Mesothelial cell of epicardium (in vitro differentiated cells): ENCODE data around the gene CBLB. TPM values are rescaled to one million over a fixed set of nuclear protein-coding genes. Genes with fewer than 3 reads are reported as not detected.

Source experiments
- DNase-seq, 2 experiments: peaks; one replicate each; pipeline ENCODE4 v3.0.0; 2021; ENCODE audit warnings: low spot score in 2 of 2; ENCODE audit not compliant: unreplicated experiment in 2 of 2
- H3K27ac Mint-ChIP-seq: 2 replicates; pipeline ENCODE4 v1.8.0; 2021; ENCODE audit warnings: mixed read lengths
- H3K27me3 Mint-ChIP-seq: 2 replicates; pipeline ENCODE4 v1.8.0; 2021; ENCODE audit warnings: low read depth, mixed read lengths
- H3K36me3 Mint-ChIP-seq: 2 replicates; pipeline ENCODE4 v1.8.0; 2021; ENCODE audit warnings: mixed read lengths
- H3K4me1 Mint-ChIP-seq: 2 replicates; pipeline ENCODE4 v1.8.0; 2021; ENCODE audit warnings: mixed read lengths
- H3K4me3 Mint-ChIP-seq: 2 replicates; pipeline ENCODE4 v1.8.0; 2021; ENCODE audit warnings: mild to moderate bottlenecking, moderate library complexity, mixed read lengths
- H3K9me3 Mint-ChIP-seq: 2 replicates; pipeline ENCODE4 v1.8.0; 2021; ENCODE audit warnings: mixed read lengths
- total RNA-seq: library from RNA; stranded (reverse); gene quantifications from 3 replicates; pipeline ENCODE4 v1.2.1, GENCODE V29; 2021
- TF ChIP-seq, protein P1 (sequence below): fragments of 200-600 bp; sonication (generic); IDR thresholded peaks from one replicate; pipeline ENCODE4 v1.5.0; 2021; ENCODE audit warnings: antibody characterized with exemption; ENCODE audit not compliant: unreplicated experiment

CBLB gene
- total RNA-seq, 1 donor from 2014 or later: 116 TPM

DNA sequence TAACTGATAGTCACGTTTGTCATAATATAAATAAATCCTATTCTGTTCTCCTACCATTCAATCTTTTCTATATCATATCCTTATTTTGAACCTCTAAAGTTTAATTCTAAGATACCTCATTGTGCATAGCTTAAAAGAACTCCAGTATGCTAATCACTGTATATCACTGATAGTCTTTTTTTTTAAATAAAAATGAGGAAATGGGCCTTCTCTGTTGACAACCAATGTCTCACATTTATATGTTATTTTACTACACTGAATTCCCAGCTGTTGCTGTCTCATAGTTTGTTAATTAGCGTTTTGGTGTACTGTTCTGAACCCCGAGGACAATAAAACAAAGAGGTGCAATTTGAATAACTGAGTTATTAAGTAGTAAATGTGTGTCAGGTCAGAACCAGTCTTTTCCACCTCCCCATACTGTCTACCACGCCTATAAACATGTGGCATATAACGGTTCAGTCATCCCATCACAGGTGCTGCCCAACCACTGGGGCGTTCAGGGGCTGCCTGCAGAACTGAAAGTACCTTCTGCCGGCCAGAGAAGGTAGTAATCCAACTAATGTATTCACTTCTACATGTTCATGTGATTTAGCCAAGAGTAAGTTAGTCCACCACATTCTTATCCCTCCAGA lies 14.9 kb downstream of the CBLB start:
- peaks cover 12% of the 10 kb centered on the region for H3K4me1 Mint-ChIP-seq
- H3K36me3 Mint-ChIP-seq: peaks cover 47% of the 10 kb centered on the region
- TF ChIP-seq, protein P1, sequence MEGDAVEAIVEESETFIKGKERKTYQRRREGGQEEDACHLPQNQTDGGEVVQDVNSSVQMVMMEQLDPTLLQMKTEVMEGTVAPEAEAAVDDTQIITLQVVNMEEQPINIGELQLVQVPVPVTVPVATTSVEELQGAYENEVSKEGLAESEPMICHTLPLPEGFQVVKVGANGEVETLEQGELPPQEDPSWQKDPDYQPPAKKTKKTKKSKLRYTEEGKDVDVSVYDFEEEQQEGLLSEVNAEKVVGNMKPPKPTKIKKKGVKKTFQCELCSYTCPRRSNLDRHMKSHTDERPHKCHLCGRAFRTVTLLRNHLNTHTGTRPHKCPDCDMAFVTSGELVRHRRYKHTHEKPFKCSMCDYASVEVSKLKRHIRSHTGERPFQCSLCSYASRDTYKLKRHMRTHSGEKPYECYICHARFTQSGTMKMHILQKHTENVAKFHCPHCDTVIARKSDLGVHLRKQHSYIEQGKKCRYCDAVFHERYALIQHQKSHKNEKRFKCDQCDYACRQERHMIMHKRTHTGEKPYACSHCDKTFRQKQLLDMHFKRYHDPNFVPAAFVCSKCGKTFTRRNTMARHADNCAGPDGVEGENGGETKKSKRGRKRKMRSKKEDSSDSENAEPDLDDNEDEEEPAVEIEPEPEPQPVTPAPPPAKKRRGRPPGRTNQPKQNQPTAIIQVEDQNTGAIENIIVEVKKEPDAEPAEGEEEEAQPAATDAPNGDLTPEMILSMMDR: no peak
- H3K27me3 Mint-ChIP-seq: no peaks in the 10 kb centered on the region
- peaks cover 4% of the 10 kb centered on the region for H3K9me3 Mint-ChIP-seq
- no peak for DNase-seq
- no peak overlapping the region for H3K27ac Mint-ChIP-seq
- H3K4me3 Mint-ChIP-seq: no peak overlapping the region

DNA sequence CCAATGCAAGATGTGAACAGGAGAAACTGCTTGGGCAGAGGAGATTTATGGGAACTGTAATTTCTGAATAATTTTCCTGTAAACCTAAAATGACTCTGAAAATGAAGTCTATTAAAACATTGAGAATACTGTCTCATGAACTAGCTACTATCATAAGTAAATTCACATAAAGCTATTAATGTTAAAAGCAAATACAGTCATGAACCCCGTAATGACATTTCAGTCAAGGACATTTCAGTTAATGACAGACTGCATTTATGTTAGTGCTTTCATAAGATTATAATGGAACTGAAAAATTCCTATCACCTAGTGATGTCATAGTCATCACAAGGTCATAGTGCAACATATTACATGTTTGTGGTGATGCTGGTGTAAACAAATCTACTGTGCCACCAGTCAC lies 17.2 kb downstream of the CBLB start:
- TF ChIP-seq, protein P1: no peak
- H3K4me3 Mint-ChIP-seq: no peak overlapping the region

DNA sequence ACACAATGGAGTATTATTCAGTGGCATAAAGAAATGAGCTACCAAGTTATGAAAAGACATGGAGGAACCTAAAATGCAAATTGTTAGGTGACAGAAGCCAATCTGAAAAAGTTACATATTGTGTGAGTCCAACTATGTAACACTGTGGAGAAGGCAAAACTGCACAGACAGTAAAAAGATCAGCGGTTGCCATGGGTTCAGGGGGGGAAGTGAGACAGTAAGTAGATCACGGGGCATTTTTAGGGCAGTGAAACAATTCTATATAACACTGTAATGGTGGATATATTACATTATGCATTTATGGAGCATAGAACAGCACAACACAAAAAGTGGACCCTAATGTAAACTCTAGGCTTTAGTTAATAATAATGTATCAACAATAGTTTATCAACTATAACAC lies 17.6 kb downstream of the CBLB start:
- no peak overlapping the region for H3K4me3 Mint-ChIP-seq
- H3K9me3 Mint-ChIP-seq: peaks cover 4% of the 10 kb centered on the region
- H3K4me1 Mint-ChIP-seq: peaks cover 23% of the 10 kb centered on the region
- H3K27ac Mint-ChIP-seq: no peak overlapping the region
- DNase-seq: no peak
- no peaks in the 10 kb centered on the region for H3K27me3 Mint-ChIP-seq
- TF ChIP-seq, protein P1: no peak
- peaks cover 40% of the 10 kb centered on the region for H3K36me3 Mint-ChIP-seq

More for the DNA sequence above, 17.2 kb downstream of the CBLB start:
- peaks cover 20% of the 10 kb centered on the region for H3K4me1 Mint-ChIP-seq
- no peaks in the 10 kb centered on the region for H3K27me3 Mint-ChIP-seq
- H3K36me3 Mint-ChIP-seq: peaks cover 40% of the 10 kb centered on the region
- H3K27ac Mint-ChIP-seq: no peak overlapping the region
- no peak for DNase-seq
- H3K9me3 Mint-ChIP-seq: peaks cover 4% of the 10 kb centered on the region

DNA sequence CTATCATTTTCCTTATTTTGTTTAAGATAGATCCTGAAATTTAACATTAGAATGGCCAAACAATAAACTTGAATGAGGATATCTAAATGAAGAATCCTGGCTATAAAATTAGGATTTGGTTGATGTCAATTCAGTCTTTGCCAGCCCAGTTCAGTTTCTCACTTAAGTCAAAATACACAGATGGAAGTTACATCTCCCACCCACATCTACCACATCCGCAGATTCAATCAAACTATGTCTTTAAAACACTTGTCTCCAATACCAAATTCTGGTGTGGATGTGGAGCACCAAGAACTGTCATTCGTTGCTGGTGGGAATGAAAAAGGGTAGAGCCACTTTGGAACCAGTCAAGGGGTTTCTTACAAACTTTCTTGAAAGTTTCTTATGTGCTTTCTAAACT lies 18.2 kb downstream of the CBLB start:
- TF ChIP-seq, protein P1: no peak
- Mint-ChIP-seq H3K9me3 (peaks cover 4% of the 10 kb centered on the region), H3K27ac (no peak overlapping the region), H3K4me3 (no peak overlapping the region), H3K27me3 (no peaks in the 10 kb centered on the region), H3K4me1 (peaks cover 25% of the 10 kb centered on the region), H3K36me3 (peaks cover 37% of the 10 kb centered on the region)
- no peak for DNase-seq

DNA sequence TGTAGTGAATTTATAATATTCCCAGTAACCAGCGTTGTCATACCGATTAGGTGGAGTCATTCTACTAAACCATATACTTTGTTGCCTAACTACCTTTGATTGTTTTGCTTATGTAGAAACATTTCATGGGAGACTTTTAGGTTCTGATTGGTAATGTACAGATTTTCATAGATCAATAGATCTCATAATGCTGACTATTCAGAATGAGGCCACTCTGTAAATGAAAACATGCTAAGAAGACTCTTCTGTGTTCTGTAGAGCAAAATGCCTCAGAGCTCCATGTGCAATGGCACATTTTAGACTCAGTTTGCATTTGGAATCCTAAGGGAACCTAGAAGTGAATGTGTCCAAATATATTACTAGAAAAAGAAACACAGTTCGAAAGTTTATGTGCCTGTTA lies 20.0 kb downstream of the CBLB start:
- Mint-ChIP-seq H3K36me3 (peaks cover 26% of the 10 kb centered on the region), H3K27me3 (no peaks in the 10 kb centered on the region), H3K27ac (no peak overlapping the region), H3K9me3 (no peaks in the 10 kb centered on the region), H3K4me1 (peaks cover 42% of the 10 kb centered on the region), H3K4me3 (no peak overlapping the region)
- DNase-seq: no peak
- TF ChIP-seq, protein P1: no peak
